SK-N-MC (cell line): ENCODE data around the gene GNPDA2.

ENCODE experiments used
- DNase-seq: peaks from one replicate; pipeline ENCODE4 v3.0.0-alpha.2; 2011; ENCODE audit warnings: low read depth, low spot score
- H3K27ac ChIP-seq: fragments of 200-600 bp; sonication (generic); 2 replicates; pipeline ENCODE4 v1.5.1; 2016; ENCODE audit warnings: mixed run types
- H3K36me3 ChIP-seq: fragments of 200-600 bp; sonication (generic); 2 replicates; pipeline ENCODE4 v1.6.1; 2017; ENCODE audit warnings: antibody characterized with exemption, low read length, mixed read lengths; ENCODE audit not compliant: insufficient read depth
- H3K4me3 ChIP-seq: fragments of 200-600 bp; sonication (generic); 2 replicates; pipeline ENCODE4 v1.5.1; 2016
- H3K9ac ChIP-seq: fragments of 200-600 bp; sonication (generic); 2 replicates; pipeline ENCODE4 v1.8.0; 2017; ENCODE audit warnings: mixed run types, mixed read lengths; ENCODE audit not compliant: insufficient read length
- H3K9me3 ChIP-seq: fragments of 200-600 bp; sonication (generic); 2 replicates; pipeline ENCODE4 v1.6.1; 2017; ENCODE audit warnings: low read depth, mild to moderate bottlenecking, antibody characterized with exemption, low read length, moderate library complexity, mixed read lengths
- EZH2 ChIP-seq: fragments of 200-600 bp; sonication (generic); IDR thresholded peaks from one replicate; pipeline ENCODE4 v1.6.1; 2017; ENCODE audit warnings: antibody characterized with exemption
- FOXP2 ChIP-seq: optimal IDR thresholded peaks from 2 replicates; pipeline ENCODE3; 2011; ENCODE audit warnings: mild to moderate bottlenecking, moderate library complexity; ENCODE audit not compliant: insufficient read depth; ENCODE audit errors: extremely low read length, control extremely low read depth
- POLR2AphosphoS5 ChIP-seq: IDR thresholded peaks from 2 replicates; pipeline ENCODE4 v1.6.1; 2012; ENCODE audit warnings: mild to moderate bottlenecking, low read depth, low read length, borderline replicate concordance

GNPDA2 gene

GRCh38 chr4:44726038-44726871, at the start of gene GNPDA2:
Gene GNPDA2 (minus strand): TSS chr4:44726556. CDS start chr4:44722207, 4,349 bp downstream.
- H3K27ac ChIP-seq = no peak within 1 kb of the TSS
- TF ChIP-seq POLR2AphosphoS5 (peak; percentile 94), FOXP2 (no peak), EZH2 (no peak)
- H3K4me3 ChIP-seq = peak within 1 kb of the TSS; percentile 98
- DNase-seq = peak; percentile 18
- peak within 1 kb of the TSS; percentile 92 for H3K9ac ChIP-seq
- no peaks in the 10 kb centered on the region for H3K9me3 ChIP-seq
- H3K36me3 ChIP-seq = no peaks in the 10 kb centered on the region

- TF ChIP-seq POLR2AphosphoS5 (no peak), EZH2 (no peak), FOXP2 (no peak)
- no peak overlapping the region for H3K4me3 ChIP-seq
- 0 out of 2 replicates have a peak, but pooled peaks cover 4% of the 10 kb centered on the region for H3K9me3 ChIP-seq
- H3K36me3 ChIP-seq = no peaks in the 10 kb centered on the region
- no peak for DNase-seq
- no peak overlapping the region for H3K9ac ChIP-seq
- H3K27ac ChIP-seq = no peak overlapping the region
Measured at GRCh38 chr4:44772340-44772739, 46.0 kb upstream of the GNPDA2 start.

- no peak overlapping the region for H3K4me3 ChIP-seq
- H3K27ac ChIP-seq = no peak overlapping the region
- TF ChIP-seq POLR2AphosphoS5 (no peak), FOXP2 (no peak), EZH2 (no peak)
Measured at GRCh38 chr4:44771789-44772188, 45.4 kb upstream of the GNPDA2 start.

GRCh38 chr4:44766453-44766852, 40.1 kb upstream of the GNPDA2 start:
- DNase-seq = no peak
- Histone ChIP-seq H3K4me3 (no peak overlapping the region), H3K36me3 (no peaks in the 10 kb centered on the region), H3K9ac (no peak overlapping the region), H3K27ac (no peak overlapping the region), H3K9me3 (no peaks in the 10 kb centered on the region)
- no peak for TF ChIP-seq EZH2
- no peak for TF ChIP-seq FOXP2
- no peak for TF ChIP-seq POLR2AphosphoS5

More at GRCh38 chr4:44771789-44772188, 45.4 kb upstream of the GNPDA2 start:
- H3K9me3 ChIP-seq = 0 out of 2 replicates have a peak, but pooled peaks cover 4% of the 10 kb centered on the region
- no peak for DNase-seq
- H3K36me3 ChIP-seq = no peaks in the 10 kb centered on the region
- H3K9ac ChIP-seq = no peak overlapping the region

GRCh38 chr4:44765116-44765515, 38.8 kb upstream of the GNPDA2 start:
- no peak overlapping the region for H3K27ac ChIP-seq
- no peak for DNase-seq
- H3K4me3 ChIP-seq = no peak overlapping the region
- TF ChIP-seq POLR2AphosphoS5 = no peak
- no peak for TF ChIP-seq EZH2
- TF ChIP-seq FOXP2 = no peak
- H3K36me3 ChIP-seq = no peaks in the 10 kb centered on the region
- no peak overlapping the region for H3K9ac ChIP-seq
- no peaks in the 10 kb centered on the region for H3K9me3 ChIP-seq

- H3K9ac ChIP-seq = no peak overlapping the region
- TF ChIP-seq POLR2AphosphoS5 (no peak), EZH2 (no peak), FOXP2 (no peak)
- no peaks in the 10 kb centered on the region for H3K36me3 ChIP-seq
- DNase-seq = no peak
- no peak overlapping the region for H3K27ac ChIP-seq
- no peak overlapping the region for H3K4me3 ChIP-seq
- H3K9me3 ChIP-seq = no peaks in the 10 kb centered on the region
Measured at GRCh38 chr4:44761306-44761705, 35.0 kb upstream of the GNPDA2 start.

GRCh38 chr4:44760142-44760898, 34.0 kb upstream of the GNPDA2 start:
- Histone ChIP-seq H3K36me3 (no peaks in the 10 kb centered on the region), H3K27ac (no peak overlapping the region), H3K9ac (no peak overlapping the region), H3K4me3 (0 out of 2 replicates have a peak overlapping the region, but pooled peaks have one; percentile 1), H3K9me3 (no peaks in the 10 kb centered on the region)
- peak; percentile 44 for DNase-seq
- TF ChIP-seq POLR2AphosphoS5 (no peak), EZH2 (no peak), FOXP2 (no peak)

- no peak overlapping the region for H3K9ac ChIP-seq
- H3K9me3 ChIP-seq = no peaks in the 10 kb centered on the region
- H3K4me3 ChIP-seq = no peak overlapping the region
- H3K36me3 ChIP-seq = no peaks in the 10 kb centered on the region
- no peak for DNase-seq
- no peak for TF ChIP-seq POLR2AphosphoS5
- no peak overlapping the region for H3K27ac ChIP-seq
Measured at GRCh38 chr4:44756559-44756958, 30.2 kb upstream of the GNPDA2 start.

GRCh38 chr4:44740201-44740600, 13.8 kb upstream of the GNPDA2 start:
- no peak for DNase-seq
- no peak overlapping the region for H3K27ac ChIP-seq
- TF ChIP-seq EZH2 (no peak), POLR2AphosphoS5 (no peak), FOXP2 (no peak)
- no peaks in the 10 kb centered on the region for H3K36me3 ChIP-seq
- no peak overlapping the region for H3K4me3 ChIP-seq
- H3K9me3 ChIP-seq = no peaks in the 10 kb centered on the region
- no peak overlapping the region for H3K9ac ChIP-seq
